CD14-positive monocyte (primary cell): ENCODE data around the gene ENTPD2. TPM values are rescaled to one million over a fixed set of nuclear protein-coding genes. Genes with fewer than 3 reads are reported as not detected.

ENCODE experiments used
- DNase-seq, 3 donors: peaks; one replicate each; pipeline ENCODE4 v3.0.0-alpha.2; 2011 to 2022
- H2AFZ ChIP-seq: 2 replicates; pipeline ENCODE4 v1.6.0; 2012; ENCODE audit warnings: mild to moderate bottlenecking, low read depth, low read length, inconsistent platforms; ENCODE audit not compliant: insufficient read depth, poor library complexity, severe bottlenecking
- H3K27ac ChIP-seq, 2 donors: 1 replicate in 1 of 2; 2 replicates in 1 of 2; pipeline ENCODE4 v1.5.1; 2012 to 2013; ENCODE audit warnings: low read length in 2 of 2, control low read depth in 1 of 2, inconsistent platforms in 1 of 2, low read depth in 1 of 2, mild to moderate bottlenecking in 1 of 2
- H3K27me3 ChIP-seq, 2 donors: one replicate each; pipeline versions ENCODE4 v1.6.0 to v1.6.1; 2011 to 2013; ENCODE audit warnings: low read length in 2 of 2; ENCODE audit not compliant: control insufficient read depth in 2 of 2, insufficient read depth in 2 of 2
- H3K36me3 ChIP-seq, 2 donors: replicated peaks in 1 of 2; 1 replicate in 1 of 2; 2 replicates in 1 of 2; pipeline versions ENCODE4 v1.5.1 to v1.6.1; 2012 to 2013; ENCODE audit warnings: low read length in 2 of 2, control low read depth in 1 of 2, inconsistent platforms in 1 of 2, mild to moderate bottlenecking in 1 of 2; ENCODE audit not compliant: insufficient read depth in 2 of 2, control insufficient read depth in 1 of 2
- H3K4me1 ChIP-seq, 2 donors: 1 replicate in 1 of 2; 2 replicates in 1 of 2; pipeline versions ENCODE4 v1.5.1 to v1.6.1; 2012 to 2013; ENCODE audit warnings: low read length in 2 of 2, control low read depth in 1 of 2, inconsistent platforms in 1 of 2, mild to moderate bottlenecking in 1 of 2, moderate library complexity in 1 of 2; ENCODE audit not compliant: insufficient read depth in 2 of 2, control insufficient read depth in 1 of 2
- H3K4me2 ChIP-seq: replicated peaks from 2 replicates; pipeline ENCODE3; 2012; ENCODE audit warnings: low read length, moderate library complexity, mild to moderate bottlenecking; ENCODE audit not compliant: poor library complexity, severe bottlenecking; ENCODE audit errors: extremely low read depth
- H3K4me3 ChIP-seq, 3 experiments: fragments of 200-600 bp in 1 of 3; sonication (generic) in 1 of 3; replicated peaks in 1 of 3; 1 replicate in 2 of 3; 2 replicates in 1 of 3; pipeline ENCODE4 v1.5.1; 2011 to 2013; ENCODE audit warnings: low read length in 3 of 3, mild to moderate bottlenecking in 3 of 3, control low read depth in 2 of 3, low read depth in 2 of 3, inconsistent platforms in 1 of 3, moderate library complexity in 1 of 3
- H3K79me2 ChIP-seq: 2 replicates; pipeline ENCODE4 v1.6.0; 2012; ENCODE audit warnings: mild to moderate bottlenecking, control low read depth, inconsistent platforms, low read length, moderate library complexity; ENCODE audit not compliant: insufficient read depth
- H3K9ac ChIP-seq: 2 replicates; pipeline ENCODE4 v1.6.0; 2017; ENCODE audit warnings: low read length, mild to moderate bottlenecking; ENCODE audit not compliant: insufficient read depth, poor library complexity, severe bottlenecking
- H3K9me3 ChIP-seq, 2 donors: replicated peaks in 1 of 2; 1 replicate in 1 of 2; 2 replicates in 1 of 2; pipeline versions ENCODE4 v1.5.1 to v1.6.1; 2012 to 2013; ENCODE audit warnings: low read length in 2 of 2, control low read depth in 1 of 2; ENCODE audit not compliant: control insufficient read depth in 1 of 2, insufficient read depth in 1 of 2
- H4K20me1 ChIP-seq: 2 replicates; pipeline ENCODE4 v1.6.0; 2012; ENCODE audit warnings: mild to moderate bottlenecking, low read length, control low read depth, moderate library complexity; ENCODE audit not compliant: insufficient read depth
- H3K27ac Mint-ChIP-seq, 7 donors: one replicate each; pipeline ENCODE4 v1.8.0; 2020; ENCODE audit warnings: mild to moderate bottlenecking in 7 of 7, mixed read lengths in 7 of 7, moderate library complexity in 6 of 7, inconsistent platforms in 2 of 7
- H3K27me3 Mint-ChIP-seq, 3 donors: one replicate each; pipeline ENCODE4 v1.8.0; 2021 to 2022; ENCODE audit warnings: low read depth in 3 of 3, mild to moderate bottlenecking in 3 of 3, mixed read lengths in 3 of 3, moderate library complexity in 3 of 3, inconsistent platforms in 1 of 3
- H3K36me3 Mint-ChIP-seq, 2 donors: one replicate each; pipeline ENCODE4 v1.8.0; 2020; ENCODE audit warnings: mixed read lengths in 2 of 2, inconsistent platforms in 1 of 2, mild to moderate bottlenecking in 1 of 2
- H3K4me1 Mint-ChIP-seq: one replicate; pipeline ENCODE4 v1.8.0; 2020; ENCODE audit warnings: mild to moderate bottlenecking, mixed read lengths
- H3K4me3 Mint-ChIP-seq, 2 donors: one replicate each; pipeline ENCODE4 v1.8.0; 2020; ENCODE audit warnings: mild to moderate bottlenecking in 2 of 2, mixed read lengths in 2 of 2, moderate library complexity in 1 of 2
- H3K9me3 Mint-ChIP-seq, 7 donors: one replicate each; pipeline ENCODE4 v1.8.0; 2020 to 2022; ENCODE audit warnings: mixed read lengths in 7 of 7, mild to moderate bottlenecking in 6 of 7, moderate library complexity in 6 of 7, inconsistent platforms in 2 of 7
- WGBS: methylation state at CpG from one replicate; pipeline ENCODE4 v1.1.5; 2013; ENCODE audit warnings: missing lambda C conversion rate; ENCODE audit not compliant: insufficient coverage; 5-methylcytosine and 5-hydroxymethylcytosine counted together
- intact Hi-C, 2 donors: fragments of 100-400 bp; cut with micrococcal nuclease; formaldehyde crosslinking; loops; one replicate each; pipeline versions ENCODE4 v1.15.0 to v1.15.1; 2023
- polyA plus RNA-seq, 3 donors: library from polyadenylated mRNA; depleted of rRNA in 1 of 3; unstranded in 2 of 3; stranded (reverse) in 1 of 3; fragments of 300-500 nt in 2 of 3; fragments of >200 nt in 1 of 3; fragmentation: Illumina TruSeq in 2 of 3; gene quantifications; 1 replicate in 2 of 3; 2 replicates in 1 of 3; pipeline ENCODE4 v1.2.3, GENCODE V29; 2012 to 2021
- TF ChIP-seq, protein P1 (sequence below): fragments of 200-600 bp; IDR thresholded peaks from one replicate; pipeline ENCODE4 v1.8.0; 2022; ENCODE audit warnings: antibody characterized with exemption, mild to moderate bottlenecking

Gene ENTPD2
- polyA plus RNA-seq, 3 donors: not detected

- Histone ChIP-seq H3K9ac (no peak overlapping the region), H3K9me3 (peaks cover 0 to 13% of the 10 kb centered on the region in 2 donors), H4K20me1 (peaks cover 10% of the 10 kb centered on the region), H3K79me2 (no peaks in the 10 kb centered on the region), H3K27ac (no peak overlapping the region), H3K4me3 (peak overlapping the region in 2 of 3 experiments; percentile 7 to 66), H3K36me3 (no peaks in the 10 kb centered on the region), H3K27me3 (peaks cover 23 to 69% of the 10 kb centered on the region in 2 donors), H3K4me1 (peaks cover 18 to 30% of the 10 kb centered on the region in 2 donors), H2AFZ (peak overlapping the region; percentile 50), H3K4me2 (peak overlapping the region; percentile 76)
- WGBS: 2% methylated on average over 96 of the region's 96 CpGs
- no peak for DNase-seq
- Mint-ChIP-seq H3K27me3 (peaks cover 61 to 74% (median 72%) of the 10 kb centered on the region in 3 donors), H3K4me1 (peaks cover 13% of the 10 kb centered on the region), H3K9me3 (peaks cover 0 to 10% (median 2%) of the 10 kb centered on the region in 7 donors), H3K36me3 (peaks cover 1 to 4% of the 10 kb centered on the region in 2 donors), H3K4me3 (peak overlapping the region; percentile 52 to 85), H3K27ac (no peak overlapping the region)
- TF ChIP-seq, protein P1, sequence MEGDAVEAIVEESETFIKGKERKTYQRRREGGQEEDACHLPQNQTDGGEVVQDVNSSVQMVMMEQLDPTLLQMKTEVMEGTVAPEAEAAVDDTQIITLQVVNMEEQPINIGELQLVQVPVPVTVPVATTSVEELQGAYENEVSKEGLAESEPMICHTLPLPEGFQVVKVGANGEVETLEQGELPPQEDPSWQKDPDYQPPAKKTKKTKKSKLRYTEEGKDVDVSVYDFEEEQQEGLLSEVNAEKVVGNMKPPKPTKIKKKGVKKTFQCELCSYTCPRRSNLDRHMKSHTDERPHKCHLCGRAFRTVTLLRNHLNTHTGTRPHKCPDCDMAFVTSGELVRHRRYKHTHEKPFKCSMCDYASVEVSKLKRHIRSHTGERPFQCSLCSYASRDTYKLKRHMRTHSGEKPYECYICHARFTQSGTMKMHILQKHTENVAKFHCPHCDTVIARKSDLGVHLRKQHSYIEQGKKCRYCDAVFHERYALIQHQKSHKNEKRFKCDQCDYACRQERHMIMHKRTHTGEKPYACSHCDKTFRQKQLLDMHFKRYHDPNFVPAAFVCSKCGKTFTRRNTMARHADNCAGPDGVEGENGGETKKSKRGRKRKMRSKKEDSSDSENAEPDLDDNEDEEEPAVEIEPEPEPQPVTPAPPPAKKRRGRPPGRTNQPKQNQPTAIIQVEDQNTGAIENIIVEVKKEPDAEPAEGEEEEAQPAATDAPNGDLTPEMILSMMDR: no peak
- intact Hi-C loops: no loop called here
These were observed 8.4 kb downstream of the ENTPD2 start for GRCh38 chr9:137045294-137046087.

DNA sequence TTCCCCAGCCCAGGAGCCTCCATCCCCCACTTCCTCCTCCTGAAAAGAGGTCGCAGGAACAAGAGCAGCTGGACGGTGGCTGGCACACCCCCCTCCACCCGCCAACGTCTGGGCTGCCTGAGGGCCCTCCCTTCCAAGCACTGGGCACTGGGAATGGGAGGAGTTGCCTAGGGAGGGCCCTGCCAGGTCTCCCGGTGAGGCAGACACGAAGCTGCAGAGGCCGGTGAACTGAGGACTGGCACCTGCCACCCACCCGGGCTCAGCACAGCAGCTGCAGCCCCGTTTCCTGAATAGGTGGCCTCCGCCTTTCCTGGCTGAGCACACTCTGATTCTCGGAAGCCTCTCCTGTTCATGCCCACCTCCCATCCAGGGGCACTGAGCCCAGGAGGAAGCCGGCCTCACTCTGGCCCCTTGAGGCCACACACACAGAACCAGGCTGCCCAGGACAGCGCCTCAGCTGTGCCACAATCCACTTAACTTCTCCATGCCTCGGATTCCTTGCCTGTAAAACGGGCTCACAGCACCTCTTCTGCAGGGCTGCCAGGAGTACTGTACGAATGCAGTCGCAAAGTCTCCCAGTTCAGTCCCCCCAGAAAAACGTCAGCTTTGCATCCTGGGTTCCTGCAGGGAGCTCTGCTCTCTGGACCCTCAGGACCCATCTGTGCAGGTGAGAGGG, 9.2 kb downstream of the ENTPD2 start:
- no peaks in the 10 kb centered on the region for H3K36me3 ChIP-seq
- no peak overlapping the region for H3K9ac ChIP-seq
- H3K79me2 ChIP-seq: no peaks in the 10 kb centered on the region
- intact Hi-C loops: no loop called here
- TF ChIP-seq, protein P1: no peak
- Mint-ChIP-seq H3K27me3 (peaks cover 52 to 66% (median 65%) of the 10 kb centered on the region in 3 donors), H3K4me3 (peak overlapping the region in 1 of 2 donors; percentile 85), H3K9me3 (peaks cover 0 to 10% (median 2%) of the 10 kb centered on the region in 7 donors), H3K4me1 (peaks cover 13% of the 10 kb centered on the region), H3K27ac (peak overlapping the region in 1 of 7 donors; percentile 18), H3K36me3 (peaks cover 1 to 4% of the 10 kb centered on the region in 2 donors)
- 5% methylated on average over 17 of the region's 18 CpGs for WGBS
- no peak overlapping the region for H3K27ac ChIP-seq
- peaks cover 0 to 13% of the 10 kb centered on the region in 2 donors for H3K9me3 ChIP-seq
- H3K4me2 ChIP-seq: no peak overlapping the region
- H4K20me1 ChIP-seq: peaks cover 11% of the 10 kb centered on the region
- peaks cover 23 to 61% of the 10 kb centered on the region in 2 donors for H3K27me3 ChIP-seq
- no peak overlapping the region for H2AFZ ChIP-seq
- H3K4me1 ChIP-seq: peaks cover 18 to 30% of the 10 kb centered on the region in 2 donors
- H3K4me3 ChIP-seq: peak overlapping the region in 1 of 3 experiments; percentile 42
- no peak for DNase-seq
